ENCODE measurements around the gene EIPR1.

DNA sequence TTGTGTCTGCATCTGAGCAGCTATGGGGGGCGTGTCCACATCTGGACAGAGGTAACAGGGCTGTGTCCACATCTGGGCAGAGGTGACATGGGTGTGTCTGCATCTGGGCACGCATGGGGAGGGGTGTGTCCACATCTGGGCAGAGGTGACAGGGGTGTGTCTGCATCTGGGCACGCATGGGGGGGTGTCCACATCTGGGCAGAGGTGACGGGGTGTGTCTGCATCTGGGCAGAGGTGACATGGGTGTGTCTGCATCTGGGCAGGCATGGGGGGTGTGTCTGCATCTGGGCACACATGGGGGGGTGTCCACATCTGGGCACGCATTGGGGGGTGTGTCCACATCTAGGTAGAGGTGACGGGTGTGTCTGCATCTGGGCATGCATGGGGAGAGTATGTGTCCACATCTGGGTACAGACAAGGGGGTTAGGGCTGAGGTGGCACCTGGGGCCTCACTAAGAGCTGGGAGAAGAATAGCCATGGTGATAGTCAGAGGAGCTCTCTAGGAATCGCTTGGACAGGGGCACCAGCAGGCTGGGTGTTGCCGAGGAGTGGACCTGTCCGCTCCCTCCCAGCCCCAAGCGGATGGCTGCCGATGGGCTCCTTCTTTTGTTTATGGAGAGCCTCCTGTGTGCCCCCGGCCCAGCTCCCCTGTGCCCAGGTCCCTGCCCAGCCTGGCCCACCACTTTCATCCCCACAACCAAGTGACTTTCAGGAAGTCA is 177.8 kb downstream of the EIPR1 start:
- TF ChIP-seq FOXK1 (CRISPR knock-in tag; IDR thresholded peaks at IDR 0.05) (no peak), ZNF416 (CRISPR knock-in tag; IDR thresholded peaks at IDR 0.05) (no peak)
- TF ChIP-seq, protein P1, sequence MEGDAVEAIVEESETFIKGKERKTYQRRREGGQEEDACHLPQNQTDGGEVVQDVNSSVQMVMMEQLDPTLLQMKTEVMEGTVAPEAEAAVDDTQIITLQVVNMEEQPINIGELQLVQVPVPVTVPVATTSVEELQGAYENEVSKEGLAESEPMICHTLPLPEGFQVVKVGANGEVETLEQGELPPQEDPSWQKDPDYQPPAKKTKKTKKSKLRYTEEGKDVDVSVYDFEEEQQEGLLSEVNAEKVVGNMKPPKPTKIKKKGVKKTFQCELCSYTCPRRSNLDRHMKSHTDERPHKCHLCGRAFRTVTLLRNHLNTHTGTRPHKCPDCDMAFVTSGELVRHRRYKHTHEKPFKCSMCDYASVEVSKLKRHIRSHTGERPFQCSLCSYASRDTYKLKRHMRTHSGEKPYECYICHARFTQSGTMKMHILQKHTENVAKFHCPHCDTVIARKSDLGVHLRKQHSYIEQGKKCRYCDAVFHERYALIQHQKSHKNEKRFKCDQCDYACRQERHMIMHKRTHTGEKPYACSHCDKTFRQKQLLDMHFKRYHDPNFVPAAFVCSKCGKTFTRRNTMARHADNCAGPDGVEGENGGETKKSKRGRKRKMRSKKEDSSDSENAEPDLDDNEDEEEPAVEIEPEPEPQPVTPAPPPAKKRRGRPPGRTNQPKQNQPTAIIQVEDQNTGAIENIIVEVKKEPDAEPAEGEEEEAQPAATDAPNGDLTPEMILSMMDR (IDR thresholded peaks at IDR 0.05) = no peak
- TF ChIP-seq, protein P2, sequence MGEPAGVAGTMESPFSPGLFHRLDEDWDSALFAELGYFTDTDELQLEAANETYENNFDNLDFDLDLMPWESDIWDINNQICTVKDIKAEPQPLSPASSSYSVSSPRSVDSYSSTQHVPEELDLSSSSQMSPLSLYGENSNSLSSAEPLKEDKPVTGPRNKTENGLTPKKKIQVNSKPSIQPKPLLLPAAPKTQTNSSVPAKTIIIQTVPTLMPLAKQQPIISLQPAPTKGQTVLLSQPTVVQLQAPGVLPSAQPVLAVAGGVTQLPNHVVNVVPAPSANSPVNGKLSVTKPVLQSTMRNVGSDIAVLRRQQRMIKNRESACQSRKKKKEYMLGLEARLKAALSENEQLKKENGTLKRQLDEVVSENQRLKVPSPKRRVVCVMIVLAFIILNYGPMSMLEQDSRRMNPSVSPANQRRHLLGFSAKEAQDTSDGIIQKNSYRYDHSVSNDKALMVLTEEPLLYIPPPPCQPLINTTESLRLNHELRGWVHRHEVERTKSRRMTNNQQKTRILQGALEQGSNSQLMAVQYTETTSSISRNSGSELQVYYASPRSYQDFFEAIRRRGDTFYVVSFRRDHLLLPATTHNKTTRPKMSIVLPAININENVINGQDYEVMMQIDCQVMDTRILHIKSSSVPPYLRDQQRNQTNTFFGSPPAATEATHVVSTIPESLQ (CRISPR knock-in tag; IDR thresholded peaks at IDR 0.05) = no peak
